ENCODE measurements around the gene TRIM49D2.
"Not testable (repeated sequence)": the region's sequence is repeated elsewhere in the genome, so short reads cannot be mapped to it uniquely, and the experiment has no call there.

Gene TRIM49D2

GRCh38 chr11:89923764-89924163 lies at the start of gene TRIM49D2:
TRIM49D2 (plus strand) TSS chr11:89924064; CDS start chr11:89926762, 2,698 bp downstream.
- not testable (repeated sequence) for DNase-seq (ENCODE audit: low spot score)

GRCh38 chr11:89877511-89877910 lies 46.4 kb upstream of the TRIM49D2 start:
- DNase-seq (ENCODE audit: low spot score) = not testable (repeated sequence)

- not testable (repeated sequence) for DNase-seq (ENCODE audit: low spot score)
These were observed 30.6 kb upstream of the TRIM49D2 start for GRCh38 chr11:89893245-89893644.

GRCh38 chr11:89900809-89901208 lies 23.1 kb upstream of the TRIM49D2 start:
- DNase-seq (ENCODE audit: low spot score) = not testable (repeated sequence)

GRCh38 chr11:89922195-89922660 lies 1.6 kb upstream of the TRIM49D2 start, which contains the start of gene TRIM49D1:
TRIM49D1 (minus strand) TSS chr11:89922245; CDS start chr11:89917710, 4,535 bp downstream.
- no peak for TF ChIP-seq CTCF (IDR thresholded peaks at IDR 0.05; ENCODE audit: extremely low read depth, missing control alignments)
- DNase-seq (ENCODE audit: low spot score) = no peak

GRCh38 chr11:89960833-89961232 lies 37.0 kb downstream of the TRIM49D2 start:
- DNase-seq (ENCODE audit: low spot score) = not testable (repeated sequence)

- DNase-seq (ENCODE audit: low spot score) = not testable (repeated sequence)
These were observed 41.9 kb downstream of the TRIM49D2 start, which contains the start of gene TRIM64 for GRCh38 chr11:89965737-89966136. TRIM64 (plus strand) TSS chr11:89966037; CDS start chr11:89968504, 2,467 bp downstream.

All from GM20000 (cell line).